Fibroblast of skin of scalp (primary cell): ENCODE measurements around the gene ATP2A2.
"Not testable (repeated sequence)": the region's sequence is repeated elsewhere in the genome, so short reads cannot be mapped to it uniquely, and the experiment has no call there.

Experiments used
- DNase-seq: peaks from one replicate; pipeline ENCODE4 v3.0.0-alpha.2; 2013

ATP2A2 gene

DNA sequence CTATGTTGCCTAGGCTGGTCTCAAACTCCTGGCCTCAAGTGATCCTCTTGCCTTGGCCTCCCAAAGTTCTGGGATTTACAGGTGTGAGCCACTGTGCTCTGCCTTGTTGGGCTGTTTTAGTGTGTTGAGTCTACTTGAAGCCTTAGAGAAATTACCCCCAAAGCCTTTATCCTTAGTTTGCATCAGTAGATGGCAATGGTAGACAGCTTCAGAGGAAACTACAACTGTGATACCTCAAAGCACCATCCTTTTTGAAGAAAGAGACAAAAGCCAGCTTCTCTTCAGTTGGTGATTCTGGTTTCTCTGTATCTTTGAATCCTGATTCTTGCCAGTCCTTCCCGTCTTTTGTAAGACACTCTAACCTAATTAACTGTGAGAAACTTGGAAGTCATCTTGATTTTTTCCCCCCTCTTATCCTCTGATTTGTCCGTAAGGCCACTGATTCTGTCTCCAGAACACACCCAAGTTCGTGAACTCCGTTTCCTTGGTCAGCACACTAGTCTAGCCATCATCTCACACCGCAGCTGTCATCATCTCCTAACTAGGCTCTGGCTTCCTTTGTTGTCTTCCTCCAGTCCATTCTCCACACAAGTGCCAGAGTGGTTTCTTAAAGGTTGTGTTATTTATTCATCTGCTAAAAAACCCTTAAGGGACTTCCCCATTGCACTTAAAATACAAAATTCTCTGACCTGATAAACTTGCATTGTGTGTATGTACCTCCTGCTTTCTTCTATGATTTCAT is 20.2 kb downstream of the ATP2A2 start:
- DNase-seq, result no peak

DNA sequence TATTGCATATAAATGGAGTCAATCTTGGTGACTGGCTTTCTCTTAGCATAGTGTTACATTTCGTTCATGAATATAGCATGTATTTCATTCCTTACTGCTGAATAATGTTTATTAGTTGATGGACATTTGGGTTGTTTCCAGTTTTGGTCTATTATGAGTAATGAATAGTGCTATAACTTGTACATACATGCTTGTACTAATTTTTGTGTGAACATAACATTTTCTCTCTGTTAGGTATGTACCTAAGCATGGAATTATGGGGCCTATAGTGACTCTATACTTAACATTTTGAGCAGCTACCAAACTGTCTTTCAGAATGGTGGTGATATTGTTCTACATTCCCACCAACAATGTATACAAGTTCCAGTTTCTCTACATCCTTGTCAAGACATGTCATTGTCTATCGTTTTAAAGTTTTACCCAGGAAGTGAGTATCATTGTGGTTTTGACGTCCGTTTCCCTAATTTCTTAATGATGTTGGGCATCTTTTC is 23.1 kb downstream of the ATP2A2 start:
- peak; percentile 77 for DNase-seq

DNA sequence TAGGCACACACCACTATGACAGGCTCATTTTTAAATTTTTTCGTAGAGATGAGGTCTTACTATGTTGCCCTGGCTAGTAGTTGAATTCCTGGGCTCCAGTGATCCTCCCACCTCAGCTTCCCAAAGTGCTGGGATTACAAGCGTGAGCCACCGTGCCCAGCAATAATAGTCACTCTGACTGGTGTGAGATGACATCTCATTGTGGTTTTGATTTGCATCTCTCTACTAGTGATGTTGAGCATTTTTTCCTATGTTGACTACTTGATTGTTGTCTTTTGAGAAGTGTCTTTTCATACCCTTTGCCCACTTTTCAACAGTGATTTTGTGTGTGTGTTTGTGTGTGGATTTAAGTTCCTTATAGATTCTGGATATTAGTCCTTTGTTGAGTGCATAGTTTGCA is 26.3 kb downstream of the ATP2A2 start:
- no peak for DNase-seq

DNA sequence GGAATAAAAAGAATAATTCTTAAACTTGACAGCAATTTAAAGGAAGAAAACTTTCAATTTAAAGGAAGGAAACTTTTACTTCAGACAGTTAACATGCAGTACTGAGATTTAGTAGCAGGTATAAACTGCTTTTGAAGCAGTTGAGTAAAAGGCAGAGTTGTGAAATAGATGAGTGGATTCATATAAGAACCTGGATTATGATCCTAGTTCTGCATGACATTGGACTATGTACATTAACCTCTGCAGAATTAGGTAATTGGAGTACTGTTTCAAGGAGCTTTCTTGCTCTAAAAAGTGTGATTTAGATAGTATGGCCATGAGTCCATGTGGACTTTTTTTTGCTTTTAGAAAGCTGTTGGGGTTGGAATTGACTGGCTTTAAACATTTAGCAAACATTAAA is 29.7 kb downstream of the ATP2A2 start:
- DNase-seq, result no peak

DNA sequence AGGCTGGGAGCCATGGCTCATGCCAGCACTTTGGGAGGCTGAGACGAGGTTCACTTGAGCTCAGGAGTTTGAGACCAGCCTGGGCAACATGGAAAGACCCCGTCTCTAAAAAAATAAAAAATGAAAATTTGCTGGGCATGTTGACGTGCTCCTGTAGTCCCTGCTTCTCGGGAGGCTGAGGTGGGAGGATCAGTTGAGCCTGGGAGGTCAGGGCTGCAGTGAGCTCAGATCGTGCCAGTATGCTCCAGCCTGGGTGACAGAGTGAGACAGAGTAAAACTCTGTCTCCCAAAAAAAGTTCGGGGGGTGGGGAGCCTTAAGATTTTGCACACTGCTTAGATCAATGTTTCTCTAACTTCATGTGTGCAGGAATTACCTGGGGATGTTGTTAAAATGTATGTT is 30.9 kb downstream of the ATP2A2 start:
- no peak for DNase-seq

DNA sequence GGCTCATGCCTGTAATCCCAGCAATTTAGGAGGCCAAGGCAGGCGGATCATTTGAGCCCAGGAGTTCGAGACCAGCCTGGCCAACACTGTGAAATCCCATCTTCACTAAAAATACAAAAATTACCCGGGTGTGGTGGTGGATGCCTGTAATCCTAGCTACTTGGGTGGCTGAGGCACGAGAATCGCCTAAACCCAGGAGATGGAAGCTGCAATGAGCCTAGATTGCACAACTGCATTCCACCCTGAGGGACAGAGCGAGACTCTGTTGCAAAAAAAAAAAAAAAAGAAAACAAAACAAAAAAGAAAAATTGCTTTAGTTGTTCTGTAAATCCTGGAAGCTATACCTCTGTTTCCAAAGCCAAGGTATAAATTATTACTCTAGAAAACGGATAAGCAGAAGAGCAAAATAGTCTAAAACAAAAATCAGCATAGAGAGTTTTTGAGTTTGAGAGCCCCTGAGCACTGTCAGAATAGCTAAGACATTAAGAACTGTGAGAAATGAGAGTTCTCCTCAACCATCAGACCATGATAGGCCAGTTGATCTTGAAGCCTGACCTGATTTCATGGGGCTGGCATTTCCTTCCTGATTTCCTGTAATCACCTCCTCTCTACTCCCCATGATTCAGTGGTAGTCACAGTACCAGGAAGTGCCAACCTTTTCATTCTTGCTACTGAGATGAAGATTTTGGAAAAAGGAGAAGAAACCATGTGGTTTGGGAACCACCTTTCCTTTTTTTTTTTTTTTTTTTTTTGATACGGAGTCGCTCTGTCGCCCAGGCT is 31.7 kb downstream of the ATP2A2 start:
- peak; percentile 66 for DNase-seq

DNA sequence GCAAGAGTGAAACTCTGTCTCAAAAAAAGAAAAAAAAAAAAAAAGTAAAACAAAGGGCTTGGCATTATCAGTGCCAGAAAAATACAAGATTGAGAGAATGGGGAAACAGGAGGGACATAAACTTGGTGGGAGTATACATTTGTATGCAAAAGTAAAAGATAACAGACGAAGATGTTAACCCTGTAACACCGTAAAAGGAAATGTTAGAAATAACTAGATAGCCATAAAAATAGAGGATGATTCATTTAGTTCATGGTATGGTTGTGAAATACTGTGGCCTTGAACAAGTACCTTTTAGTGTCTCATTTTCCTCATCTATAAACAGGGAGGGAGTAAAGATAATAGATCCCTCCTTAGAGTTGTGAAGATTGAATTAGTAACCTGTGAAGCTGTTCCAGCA is 33.3 kb downstream of the ATP2A2 start:
- DNase-seq, result peak; percentile 74

DNA sequence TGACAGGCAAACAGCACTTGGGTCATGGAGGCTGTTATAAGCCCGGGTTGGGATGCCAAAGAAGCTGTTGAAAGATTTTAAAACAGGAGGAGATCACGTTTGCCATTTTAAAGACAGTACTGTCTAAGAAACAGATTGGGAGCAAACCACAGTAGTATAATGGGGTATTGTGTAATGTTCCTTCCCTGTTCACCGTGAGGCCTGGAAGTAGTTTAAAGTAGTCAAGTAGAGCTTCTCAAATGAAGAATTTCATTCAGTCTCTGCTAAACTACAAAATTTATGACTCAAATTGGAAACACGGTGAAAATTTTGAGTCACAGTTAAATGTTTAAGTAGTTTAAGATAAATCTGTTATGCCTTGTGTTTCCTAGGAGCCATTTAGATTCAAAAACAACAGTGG is 35.8 kb downstream of the ATP2A2 start:
- peak; percentile 85 for DNase-seq

DNA sequence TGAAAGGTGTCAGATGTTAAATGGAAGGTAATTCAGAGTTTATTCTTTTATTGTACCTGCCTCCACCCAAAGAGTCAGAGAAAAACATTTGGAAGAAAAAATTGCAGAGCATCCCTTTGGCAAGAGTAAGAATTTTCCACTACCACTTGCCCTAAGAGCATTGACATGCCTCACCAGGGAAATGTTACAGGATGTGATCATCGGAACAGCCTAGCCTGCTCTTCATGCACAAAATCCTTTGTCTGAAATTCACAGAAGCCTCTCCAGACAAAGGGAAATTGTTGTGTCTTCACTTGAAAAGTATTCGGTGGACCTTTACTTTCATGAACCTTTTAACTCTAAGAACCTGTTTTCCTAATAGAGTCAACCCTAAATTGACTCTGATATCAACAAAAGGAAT is 36.9 kb downstream of the ATP2A2 start:
- DNase-seq, result peak; percentile 58

DNA sequence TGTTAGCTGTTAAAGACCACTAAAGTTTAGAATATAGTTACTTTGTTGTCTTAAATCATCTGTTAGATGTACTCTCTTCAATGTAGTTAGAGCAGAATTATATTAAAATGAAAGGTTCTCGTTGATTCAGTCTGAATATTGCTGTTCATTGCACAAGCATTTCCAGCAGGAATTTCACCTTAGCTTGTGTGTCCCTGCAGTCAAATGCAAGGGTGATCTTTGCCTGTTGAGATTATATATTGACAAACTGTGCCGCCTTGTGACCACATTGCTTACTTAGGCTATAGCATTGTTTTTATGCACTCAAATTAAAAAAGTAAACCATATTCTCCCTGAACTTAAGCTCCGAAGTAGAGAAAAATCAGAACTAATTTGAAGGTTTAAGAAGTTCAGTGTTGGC is 39.5 kb downstream of the ATP2A2 start:
- DNase-seq, result no peak

DNA sequence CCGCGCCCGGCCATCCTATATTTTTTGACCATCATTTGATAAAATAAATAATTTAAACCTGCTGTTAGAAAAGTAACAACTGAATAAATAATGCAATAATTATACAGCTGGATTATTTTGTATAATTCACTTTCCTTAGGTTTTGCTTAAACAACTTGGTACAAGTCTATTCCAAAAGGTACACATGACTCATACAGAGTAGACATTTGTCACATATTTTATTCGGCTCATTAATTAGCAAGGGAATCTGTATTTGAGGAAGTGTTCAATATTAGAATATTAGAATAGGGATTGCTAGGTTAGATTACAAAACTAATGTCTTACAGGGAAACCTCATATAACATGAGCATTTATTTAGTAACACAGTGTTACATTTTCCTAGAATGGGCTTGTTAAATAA is 48.7 kb downstream of the ATP2A2 start:
- no peak for DNase-seq

DNA sequence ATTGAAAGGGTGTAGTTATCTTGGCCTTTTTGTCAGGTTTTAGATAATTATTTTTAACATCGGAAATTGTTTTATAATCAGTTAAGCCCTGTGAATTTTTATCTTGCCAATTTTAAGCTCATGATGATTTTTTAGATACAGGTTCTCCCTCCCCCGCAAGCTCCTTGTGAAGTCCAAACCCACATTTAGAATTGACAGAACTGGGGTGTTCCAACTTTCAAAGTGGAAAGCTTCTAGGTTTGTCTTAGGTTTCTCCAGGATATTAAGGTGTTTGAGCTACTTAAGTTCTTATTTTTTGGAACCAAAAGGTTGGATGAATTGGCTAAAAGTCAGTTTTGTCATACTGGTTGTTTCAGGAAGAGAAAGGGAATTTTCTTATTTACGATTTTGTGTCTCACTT is 49.1 kb downstream of the ATP2A2 start:
- DNase-seq, result no peak

DNA sequence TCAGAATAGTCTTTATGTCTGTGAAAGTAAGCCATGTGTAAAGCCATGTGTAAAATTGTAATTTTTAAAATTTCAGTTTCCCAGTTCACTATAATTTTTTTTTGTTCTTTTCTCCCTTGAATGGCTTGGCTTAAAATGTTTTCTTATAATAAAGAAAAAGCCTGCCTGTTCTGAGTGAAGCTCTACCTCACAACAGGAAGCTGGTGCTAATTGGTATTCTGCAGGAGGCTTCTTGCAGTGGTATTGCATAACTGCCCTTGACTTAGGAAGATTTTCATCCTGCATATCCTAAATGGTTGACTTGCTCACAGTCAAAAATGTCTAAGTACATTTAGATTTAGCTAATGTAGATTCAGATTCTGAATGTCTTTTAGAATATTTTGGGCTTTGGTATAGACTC is 49.5 kb downstream of the ATP2A2 start:
- DNase-seq, result peak; percentile 34

DNA sequence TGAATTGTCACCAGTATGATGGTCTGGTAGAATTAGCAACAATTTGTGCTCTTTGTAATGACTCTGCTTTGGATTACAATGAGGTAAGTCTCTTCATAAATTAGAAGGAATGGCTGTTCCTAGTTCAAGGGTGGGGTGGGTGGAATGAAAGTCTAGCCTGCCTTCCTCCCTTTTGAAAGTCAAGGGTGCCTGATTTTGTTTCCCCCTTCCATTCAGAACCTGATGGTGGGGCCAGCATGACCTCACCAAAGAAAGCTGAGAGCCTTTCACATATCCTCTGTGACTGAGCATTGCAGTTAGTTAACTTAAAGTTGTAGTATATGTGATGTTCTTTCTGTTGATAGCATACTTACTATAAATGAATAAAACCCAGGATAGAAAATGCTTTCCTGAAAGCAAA is 52.2 kb downstream of the ATP2A2 start:
- no peak for DNase-seq

DNA sequence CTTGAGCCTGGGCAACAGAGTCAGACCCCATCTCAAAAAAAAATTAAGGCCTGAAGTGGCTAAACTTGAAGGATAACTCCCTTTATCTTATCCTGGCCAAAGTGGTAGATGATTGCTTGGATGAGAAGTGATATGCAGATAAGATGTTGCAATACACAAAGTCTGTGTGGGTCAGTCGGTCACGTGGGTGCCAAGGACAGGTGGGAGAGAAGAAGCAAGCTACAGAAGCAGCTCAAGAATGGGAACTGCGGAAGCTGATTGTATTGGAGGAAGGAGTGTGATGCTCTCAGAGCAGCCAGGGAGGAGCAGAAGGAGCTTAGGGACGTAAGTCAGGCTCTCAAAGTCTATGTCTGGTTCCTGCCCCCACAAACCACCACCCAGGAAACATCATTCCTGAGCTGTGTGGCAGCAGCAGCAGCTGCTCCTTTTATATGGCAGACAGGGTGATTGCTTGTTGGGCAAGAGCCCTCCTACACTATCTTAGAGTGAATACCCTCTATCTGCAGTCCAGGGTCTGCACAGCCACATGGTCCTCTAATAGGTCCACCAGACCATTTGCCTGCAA is 54.5 kb downstream of the ATP2A2 start:
- DNase-seq, result no peak

DNA sequence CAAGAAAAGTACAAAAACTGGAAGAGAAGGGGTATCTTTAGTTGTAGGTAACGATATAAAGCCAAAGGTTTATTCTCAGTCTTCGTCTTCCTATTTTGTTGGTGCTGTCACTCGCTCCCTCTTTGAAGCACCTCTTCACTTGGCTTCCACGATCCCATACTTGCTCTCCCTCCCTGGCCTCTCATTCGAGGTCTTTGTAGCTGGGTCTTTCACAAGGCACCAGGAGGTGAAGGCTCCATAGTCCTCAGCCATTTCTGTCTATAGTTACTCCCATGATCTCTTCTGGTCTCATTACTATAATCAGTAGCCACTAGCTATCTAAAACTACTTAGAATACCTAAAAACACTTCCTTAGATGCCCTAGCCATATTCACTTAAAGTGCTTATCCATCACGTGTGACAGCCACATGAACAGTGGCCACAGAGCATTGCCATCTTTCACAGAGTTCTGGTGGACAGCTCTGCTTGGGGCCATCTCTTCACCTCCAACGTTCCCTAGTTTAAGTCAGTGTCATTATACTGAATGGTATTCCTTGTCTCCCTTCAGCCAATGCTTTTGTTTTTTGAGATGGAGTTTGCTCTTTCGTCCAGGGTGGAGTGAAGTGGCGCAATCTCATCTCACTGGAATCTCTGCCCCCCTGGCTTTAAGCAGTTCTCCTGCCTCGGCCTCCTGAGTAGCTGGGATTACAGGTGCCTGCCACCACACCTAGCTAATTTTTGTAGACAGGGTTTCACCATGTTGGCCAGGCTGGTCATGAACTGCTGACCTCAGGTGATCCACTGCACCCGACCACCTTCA is 57.1 kb downstream of the ATP2A2 start:
- no peak for DNase-seq

DNA sequence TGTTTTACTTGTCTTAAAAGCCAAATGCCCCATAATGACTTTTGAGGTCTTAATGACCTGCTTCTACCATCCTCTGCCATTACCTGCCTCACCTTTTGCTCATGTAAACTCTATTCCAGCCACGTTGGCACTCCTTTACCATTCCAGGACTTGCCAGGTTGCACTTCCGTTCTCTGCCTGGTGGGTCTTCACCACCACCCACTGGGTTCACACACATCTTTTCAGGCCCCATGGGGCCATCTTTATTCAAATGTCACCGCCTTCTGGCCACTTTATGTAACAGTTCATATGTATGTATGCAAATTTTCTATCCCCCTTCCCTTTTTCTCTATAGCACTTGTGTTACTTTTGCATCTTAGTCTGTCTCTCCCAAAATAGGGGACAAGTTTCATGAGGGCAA is 57.7 kb downstream of the ATP2A2 start:
- peak; percentile 27 for DNase-seq

DNA sequence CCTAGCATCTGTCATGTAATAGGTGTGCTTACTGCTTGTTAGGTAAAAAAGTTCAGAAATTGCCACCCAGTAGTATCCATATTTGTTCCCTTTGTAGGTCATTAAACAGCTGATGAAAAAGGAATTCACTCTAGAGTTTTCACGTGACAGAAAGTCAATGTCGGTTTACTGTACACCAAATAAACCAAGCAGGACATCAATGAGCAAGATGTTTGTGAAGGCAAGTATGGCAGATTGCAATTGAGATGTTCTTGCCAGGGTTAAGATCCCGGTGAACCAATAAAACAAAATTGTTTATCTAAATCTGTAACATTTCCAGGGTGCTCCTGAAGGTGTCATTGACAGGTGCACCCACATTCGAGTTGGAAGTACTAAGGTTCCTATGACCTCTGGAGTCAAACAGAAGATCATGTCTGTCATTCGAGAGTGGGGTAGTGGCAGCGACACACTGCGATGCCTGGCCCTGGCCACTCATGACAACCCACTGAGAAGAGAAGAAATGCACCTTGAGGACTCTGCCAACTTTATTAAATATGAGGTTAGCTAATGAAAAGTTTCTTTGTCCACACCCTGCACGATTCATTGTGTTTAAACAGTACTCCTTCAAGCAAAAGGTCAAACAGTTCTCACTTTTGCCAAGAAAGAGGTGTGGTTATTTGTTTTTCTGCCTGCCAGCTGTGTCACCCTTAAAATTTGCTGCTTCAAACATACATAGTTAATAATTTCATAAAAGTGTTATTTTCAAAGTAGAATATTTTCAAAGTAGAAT is 58.3 kb downstream of the ATP2A2 start:
- no peak for DNase-seq

DNA sequence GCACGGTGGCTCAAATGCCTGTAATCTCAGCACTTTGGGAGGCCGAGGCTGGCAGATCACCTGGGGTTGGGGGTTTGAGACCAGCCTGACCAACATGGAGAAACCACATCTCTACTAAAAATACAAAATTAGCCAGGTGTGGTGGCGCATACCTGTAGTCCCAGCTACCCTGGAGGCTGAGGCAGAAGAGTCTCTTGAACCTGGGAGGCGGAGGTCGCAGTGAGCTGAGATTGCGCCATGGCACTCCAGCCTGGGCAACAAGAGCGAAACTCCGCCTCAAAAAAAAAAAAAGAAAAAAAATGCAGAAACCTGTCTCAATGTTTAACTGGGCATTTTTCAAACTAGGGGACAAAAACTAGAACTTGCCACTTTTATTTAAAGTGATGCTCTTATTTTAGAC is 59.2 kb downstream of the ATP2A2 start:
- not testable (repeated sequence) for DNase-seq

DNA sequence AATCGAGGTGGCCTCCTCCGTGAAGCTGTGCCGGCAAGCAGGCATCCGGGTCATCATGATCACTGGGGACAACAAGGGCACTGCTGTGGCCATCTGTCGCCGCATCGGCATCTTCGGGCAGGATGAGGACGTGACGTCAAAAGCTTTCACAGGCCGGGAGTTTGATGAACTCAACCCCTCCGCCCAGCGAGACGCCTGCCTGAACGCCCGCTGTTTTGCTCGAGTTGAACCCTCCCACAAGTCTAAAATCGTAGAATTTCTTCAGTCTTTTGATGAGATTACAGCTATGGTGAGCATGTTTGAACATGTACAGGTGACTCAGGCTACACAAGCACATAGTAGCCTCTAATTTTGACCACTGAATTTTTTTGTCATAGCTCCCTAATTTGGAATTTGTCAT is 59.7 kb downstream of the ATP2A2 start:
- DNase-seq, result no peak

DNA sequence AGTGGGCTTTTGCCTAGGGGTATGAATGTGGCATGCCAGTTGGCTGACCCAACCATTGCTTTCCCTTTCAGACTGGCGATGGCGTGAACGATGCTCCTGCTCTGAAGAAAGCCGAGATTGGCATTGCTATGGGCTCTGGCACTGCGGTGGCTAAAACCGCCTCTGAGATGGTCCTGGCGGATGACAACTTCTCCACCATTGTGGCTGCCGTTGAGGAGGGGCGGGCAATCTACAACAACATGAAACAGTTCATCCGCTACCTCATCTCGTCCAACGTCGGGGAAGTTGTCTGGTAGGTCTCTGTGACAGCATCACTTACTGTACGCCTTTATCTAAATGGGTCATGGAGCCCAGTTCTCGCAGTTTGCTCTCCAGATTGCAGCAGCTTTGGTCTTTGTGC is 61.1 kb downstream of the ATP2A2 start:
- no peak for DNase-seq

DNA sequence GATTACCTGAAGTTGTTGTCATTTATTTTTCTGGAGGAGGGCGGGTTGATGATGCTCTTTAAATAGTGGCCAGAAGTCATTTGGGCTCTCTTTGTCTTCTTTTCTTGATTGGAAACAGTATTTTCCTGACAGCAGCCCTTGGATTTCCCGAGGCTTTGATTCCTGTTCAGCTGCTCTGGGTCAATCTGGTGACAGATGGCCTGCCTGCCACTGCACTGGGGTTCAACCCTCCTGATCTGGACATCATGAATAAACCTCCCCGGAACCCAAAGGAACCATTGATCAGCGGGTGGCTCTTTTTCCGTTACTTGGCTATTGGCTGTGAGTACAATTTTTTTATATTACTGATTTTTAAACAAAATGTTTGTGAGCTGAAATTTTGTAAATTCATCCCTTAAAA is 62.1 kb downstream of the ATP2A2 start:
- no peak for DNase-seq
